Measurements from ENCODE around the gene PMEPA1.

- TF ChIP-seq CTCF (conservative IDR thresholded peaks at IDR 0.05 in 1 of 2, IDR thresholded peaks at IDR 0.05 in 1 of 2; ENCODE audit: extremely low read depth in 1 of 2, insufficient read depth in 1 of 2, low read depth in 1 of 2, low read length in 2 of 2) (no peak), EZH2 (IDR thresholded peaks at IDR 0.05; ENCODE audit: borderline replicate concordance, low read length) (no peak)
Observed at GRCh38 chr20:57675773-57676172, 34.0 kb downstream of the PMEPA1 start.
